Uterus (tissue), 4 donors: ENCODE measurements around the gene SHOX. TPM values are rescaled to one million over a fixed set of nuclear protein-coding genes. Genes with fewer than 3 reads are reported as not detected.

ENCODE experiments used
- DNase-seq, 2 donors: peaks; one replicate each; pipeline ENCODE4 v3.0.0-alpha.2; 2019 to 2020
- H3K27ac ChIP-seq, 2 donors: fragments of 200-600 bp; sonication (generic); 1 replicate in 1 of 2; 2 replicates in 1 of 2; pipeline ENCODE4 v1.5.1; 2016 to 2018
- H3K27me3 ChIP-seq, 2 donors: fragments of 200-600 bp; sonication (generic); one replicate each; pipeline ENCODE4 v1.5.1; 2018 to 2019; ENCODE audit warnings: control low read depth in 1 of 2
- H3K36me3 ChIP-seq, 2 donors: fragments of 200-600 bp; sonication (generic); one replicate each; pipeline ENCODE4 v1.5.1; 2019; ENCODE audit warnings: control low read depth in 1 of 2
- H3K4me1 ChIP-seq, 2 donors: fragments of 200-600 bp; sonication (generic); one replicate each; pipeline ENCODE4 v1.5.1; 2018 to 2019; ENCODE audit warnings: control low read depth in 1 of 2
- H3K4me3 ChIP-seq, 2 donors: fragments of 200-600 bp; sonication (generic); 1 replicate in 1 of 2; 2 replicates in 1 of 2; pipeline ENCODE4 v1.5.1; 2018 to 2019; ENCODE audit warnings: mild to moderate bottlenecking in 1 of 2
- H3K9me3 ChIP-seq, 2 donors: fragments of 200-600 bp; sonication (generic); one replicate each; pipeline ENCODE4 v1.5.1; 2019; ENCODE audit warnings: control low read depth in 1 of 2
- CTCF ChIP-seq, 4 experiments: fragments of 200-600 bp in 2 of 4; fragments of 450-650 bp in 2 of 4; sonication (generic) in 2 of 4; IDR thresholded peaks; one replicate each; pipeline ENCODE4 v1.5.1; 2016 to 2019; ENCODE audit warnings: antibody characterized with exemption in 4 of 4, mild to moderate bottlenecking in 2 of 4, moderate library complexity in 1 of 4
- POLR2A ChIP-seq, 2 donors: fragments of 450-650 bp; IDR thresholded peaks; one replicate each; pipeline ENCODE4 v1.6.1; 2016; ENCODE audit warnings: antibody characterized with exemption in 2 of 2, mild to moderate bottlenecking in 1 of 2, moderate library complexity in 1 of 2
- intact Hi-C: fragments of 100-400 bp; cut with DNase I; formaldehyde crosslinking; loops from one replicate; pipeline ENCODE4 v1.15.1; 2023; ENCODE audit warnings: low total_unique reads
- total RNA-seq, 4 donors: library from RNA; depleted of rRNA in 3 of 4; stranded (reverse); fragments of >200 nt in 3 of 4; gene quantifications; one replicate each; pipeline versions ENCODE4 v1.1.0 to v1.2.4, GENCODE V29; 2014 to 2023
- donor health status: DM: yes; HTN: yes; CAD: no.

Gene SHOX
- total RNA-seq = not detected

- Histone ChIP-seq H3K4me3 (no peak within 1 kb of the TSS), H3K27me3 (peaks cover 0 to 17% of the 10 kb centered on the region in 2 donors), H3K36me3 (no peaks in the 10 kb centered on the region), H3K9me3 (no peaks in the 10 kb centered on the region), H3K4me1 (no peaks in the 10 kb centered on the region), H3K27ac (no peak within 1 kb of the TSS)
- TF ChIP-seq CTCF (IDR thresholded peaks at IDR 0.05) = no peak
- no peak for TF ChIP-seq POLR2A (IDR thresholded peaks at IDR 0.05)
- no peak for DNase-seq
- intact Hi-C loops = no loop called here
Observed at GRCh38 chrX:630612-631496, at the start of gene SHOX. Gene SHOX, plus strand, starts transcription at chrX:630791. Its CDS starts 107 bp downstream, at chrX:630898.

GRCh38 chrX:581066-581465, 49.5 kb upstream of the SHOX start:
- TF ChIP-seq POLR2A (IDR thresholded peaks at IDR 0.05) = no peak
- TF ChIP-seq CTCF (IDR thresholded peaks at IDR 0.05) = no peak
- no peak for DNase-seq
- Histone ChIP-seq H3K36me3 (no peaks in the 10 kb centered on the region), H3K27ac (no peak overlapping the region), H3K4me3 (no peak overlapping the region), H3K27me3 (no peaks in the 10 kb centered on the region), H3K4me1 (no peaks in the 10 kb centered on the region), H3K9me3 (no peaks in the 10 kb centered on the region)
- intact Hi-C loops = no loop called here

- Histone ChIP-seq H3K9me3 (no peaks in the 10 kb centered on the region), H3K27me3 (no peaks in the 10 kb centered on the region), H3K36me3 (no peaks in the 10 kb centered on the region), H3K4me1 (no peaks in the 10 kb centered on the region), H3K4me3 (no peak overlapping the region), H3K27ac (no peak overlapping the region)
- TF ChIP-seq CTCF (IDR thresholded peaks at IDR 0.05) = no peak
- no peak for TF ChIP-seq POLR2A (IDR thresholded peaks at IDR 0.05)
- DNase-seq = no peak
- intact Hi-C loops = no loop called here
Observed at GRCh38 chrX:581720-582298, 48.8 kb upstream of the SHOX start.

- no peaks in the 10 kb centered on the region for H3K36me3 ChIP-seq
- DNase-seq = no peak
- intact Hi-C loops = no loop called here
- H3K4me1 ChIP-seq = no peaks in the 10 kb centered on the region
- no peak overlapping the region for H3K4me3 ChIP-seq
- H3K27me3 ChIP-seq = no peaks in the 10 kb centered on the region
- no peak for TF ChIP-seq CTCF (IDR thresholded peaks at IDR 0.05)
- no peak for TF ChIP-seq POLR2A (IDR thresholded peaks at IDR 0.05)
- no peak overlapping the region for H3K27ac ChIP-seq
- no peaks in the 10 kb centered on the region for H3K9me3 ChIP-seq
Observed at GRCh38 chrX:584572-584971, 46.0 kb upstream of the SHOX start.

GRCh38 chrX:585115-585808, 45.3 kb upstream of the SHOX start:
- H3K9me3 ChIP-seq = no peaks in the 10 kb centered on the region
- no peak for DNase-seq
- no peak overlapping the region for H3K4me3 ChIP-seq
- intact Hi-C loops = no loop called here
- TF ChIP-seq POLR2A (IDR thresholded peaks at IDR 0.05) (no peak), CTCF (IDR thresholded peaks at IDR 0.05) (no peak)
- no peaks in the 10 kb centered on the region for H3K4me1 ChIP-seq
- no peaks in the 10 kb centered on the region for H3K27me3 ChIP-seq
- no peak overlapping the region for H3K27ac ChIP-seq
- no peaks in the 10 kb centered on the region for H3K36me3 ChIP-seq
